Gastrocnemius medialis (tissue), 4 donors: ENCODE data around the gene AKAP6. TPM values are rescaled to one million over a fixed set of nuclear protein-coding genes. Genes with fewer than 3 reads are reported as not detected.

ENCODE experiments used
- ATAC-seq, 2 donors: fragments of 150-250 bp; one replicate each; pipeline ENCODE4 v1.9.1; 2016
- DNase-seq, 2 donors: peaks; one replicate each; pipeline ENCODE4 v3.0.0-alpha.2; 2019
- H3K27ac ChIP-seq, 4 donors: fragments of 200-600 bp; sonication (generic); 1 replicate in 1 of 4; 2 replicates in 3 of 4; pipeline ENCODE4 v1.5.1; 2016 to 2018; ENCODE audit warnings: mild to moderate bottlenecking in 2 of 4, moderate library complexity in 1 of 4
- H3K27me3 ChIP-seq, 3 donors: fragments of 200-600 bp; sonication (generic) in 2 of 3; 1 replicate in 1 of 3; 2 replicates in 2 of 3; pipeline versions ENCODE4 v1.5.1 to v1.6.0; 2016 to 2019; ENCODE audit warnings: mild to moderate bottlenecking in 1 of 3, moderate library complexity in 1 of 3
- H3K36me3 ChIP-seq, 2 donors: fragments of 200-600 bp; sonication (generic) in 1 of 2; one replicate each; pipeline ENCODE4 v1.5.1; 2017 to 2018
- H3K4me1 ChIP-seq, 2 donors: fragments of 200-600 bp; sonication (generic) in 1 of 2; one replicate each; pipeline ENCODE4 v1.5.1; 2016 to 2017; ENCODE audit warnings: mild to moderate bottlenecking in 2 of 2
- H3K4me3 ChIP-seq, 4 donors: fragments of 200-600 bp; sonication (generic) in 3 of 4; 1 replicate in 1 of 4; 2 replicates in 3 of 4; pipeline ENCODE4 v1.5.1; 2016 to 2019; ENCODE audit warnings: mild to moderate bottlenecking in 2 of 4
- H3K9me3 ChIP-seq, 3 donors: fragments of 200-600 bp; sonication (generic) in 2 of 3; 1 replicate in 1 of 3; 2 replicates in 2 of 3; pipeline ENCODE4 v1.5.1; 2016 to 2019
- POLR2A ChIP-seq, 2 donors: fragments of 450-650 bp; IDR thresholded peaks; one replicate each; pipeline ENCODE4 v1.6.1; 2017; ENCODE audit warnings: antibody characterized with exemption in 2 of 2, mild to moderate bottlenecking in 2 of 2, moderate library complexity in 2 of 2
- in situ Hi-C, 4 donors: fragments of 200-750 bp; cut with MboI; loops; one replicate each; pipeline versions ENCODE4 v1.15.0 to v1.8.0; 2017; ENCODE audit warnings: low sequenced_read_pairs in 4 of 4
- intact Hi-C: fragments of 100-400 bp; cut with DNase I; formaldehyde crosslinking; loops from one replicate; pipeline ENCODE4 v1.15.1; 2023; ENCODE audit warnings: low total_unique reads
- total RNA-seq, 4 donors: library from RNA; depleted of rRNA; stranded (reverse); fragments of >200 nt; gene quantifications; one replicate each; pipeline versions ENCODE4 v1.1.0 to v1.2.3, GENCODE V29; 2016
- TF ChIP-seq, protein P1 (sequence below), 5 experiments: fragments of 450-650 bp in 3 of 5; fragments of 200-600 bp in 2 of 5; sonication (generic) in 2 of 5; IDR thresholded peaks in 4 of 5; conservative IDR thresholded peaks in 1 of 5; 1 replicate in 4 of 5; 2 replicates in 1 of 5; pipeline ENCODE4 v1.5.1; 2016 to 2019; ENCODE audit warnings: antibody characterized with exemption in 5 of 5, mild to moderate bottlenecking in 3 of 5, moderate library complexity in 3 of 5

AKAP6 gene
- total RNA-seq, 4 donors from 2014 or later, result 23.2 to 59.2 (median 32.1) TPM

DNA sequence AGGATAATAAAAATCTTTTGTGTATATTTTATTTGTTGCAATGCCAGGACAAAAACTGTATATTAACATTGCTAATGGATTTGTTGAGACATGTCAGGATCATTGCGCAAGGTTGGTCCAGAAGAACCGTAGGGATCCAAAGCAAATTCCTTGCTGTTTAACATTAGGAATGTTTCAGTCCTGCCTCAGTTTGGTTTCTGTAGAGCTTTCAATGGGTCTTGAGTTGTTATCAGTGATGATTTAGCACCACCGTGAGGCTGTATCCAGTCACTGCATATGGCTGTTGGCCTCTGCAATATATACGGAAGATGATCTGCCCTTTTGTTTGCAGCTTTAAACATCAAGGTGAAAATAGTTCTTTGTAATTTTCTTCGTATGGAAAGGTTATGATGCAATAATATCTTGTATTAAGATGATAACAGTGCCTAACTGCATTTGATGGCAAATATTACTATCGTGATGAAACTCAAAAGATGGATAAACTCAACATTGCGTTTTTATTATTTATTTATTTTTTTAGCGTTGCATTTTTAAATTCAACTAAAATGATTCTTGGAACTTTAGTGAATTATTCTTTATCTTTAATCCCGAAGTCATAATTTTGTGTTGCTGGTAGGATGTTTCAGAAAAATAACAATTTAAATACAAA, 231.2 kb downstream of the AKAP6 start:
- TF ChIP-seq, protein P1, sequence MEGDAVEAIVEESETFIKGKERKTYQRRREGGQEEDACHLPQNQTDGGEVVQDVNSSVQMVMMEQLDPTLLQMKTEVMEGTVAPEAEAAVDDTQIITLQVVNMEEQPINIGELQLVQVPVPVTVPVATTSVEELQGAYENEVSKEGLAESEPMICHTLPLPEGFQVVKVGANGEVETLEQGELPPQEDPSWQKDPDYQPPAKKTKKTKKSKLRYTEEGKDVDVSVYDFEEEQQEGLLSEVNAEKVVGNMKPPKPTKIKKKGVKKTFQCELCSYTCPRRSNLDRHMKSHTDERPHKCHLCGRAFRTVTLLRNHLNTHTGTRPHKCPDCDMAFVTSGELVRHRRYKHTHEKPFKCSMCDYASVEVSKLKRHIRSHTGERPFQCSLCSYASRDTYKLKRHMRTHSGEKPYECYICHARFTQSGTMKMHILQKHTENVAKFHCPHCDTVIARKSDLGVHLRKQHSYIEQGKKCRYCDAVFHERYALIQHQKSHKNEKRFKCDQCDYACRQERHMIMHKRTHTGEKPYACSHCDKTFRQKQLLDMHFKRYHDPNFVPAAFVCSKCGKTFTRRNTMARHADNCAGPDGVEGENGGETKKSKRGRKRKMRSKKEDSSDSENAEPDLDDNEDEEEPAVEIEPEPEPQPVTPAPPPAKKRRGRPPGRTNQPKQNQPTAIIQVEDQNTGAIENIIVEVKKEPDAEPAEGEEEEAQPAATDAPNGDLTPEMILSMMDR (IDR thresholded peaks at IDR 0.05 in 4 of 5, conservative IDR thresholded peaks at IDR 0.05 in 1 of 5), result peak; percentile 62 to 92 (median 87)
- no peak for TF ChIP-seq POLR2A (IDR thresholded peaks at IDR 0.05)
- no peaks in the 10 kb centered on the region for H3K9me3 ChIP-seq
- in situ Hi-C loops (loop anchor here in 2 of 4 donors (25.0 kb wide), 3 partner anchors 298 to 498 kb away; partner anchors contain the start of gene ARHGAP5 (in 1 of the 2)), intact Hi-C loops (loop anchor here (1.0 to 2.0 kb wide), 2 partner anchors 89 to 488 kb away; no protein-coding TSS in a partner anchor)
- ATAC-seq (peak; percentile 80 to 94), DNase-seq (peak; percentile 45 to 51)
- H3K4me3 ChIP-seq, result no peak overlapping the region
- no peaks in the 10 kb centered on the region for H3K36me3 ChIP-seq
- H3K27me3 ChIP-seq, result no peaks in the 10 kb centered on the region
- H3K4me1 ChIP-seq, result peaks cover 34 to 48% of the 10 kb centered on the region in 2 donors
- peak overlapping the region in 2 of 4 donors; percentile 8 to 14 for H3K27ac ChIP-seq

DNA sequence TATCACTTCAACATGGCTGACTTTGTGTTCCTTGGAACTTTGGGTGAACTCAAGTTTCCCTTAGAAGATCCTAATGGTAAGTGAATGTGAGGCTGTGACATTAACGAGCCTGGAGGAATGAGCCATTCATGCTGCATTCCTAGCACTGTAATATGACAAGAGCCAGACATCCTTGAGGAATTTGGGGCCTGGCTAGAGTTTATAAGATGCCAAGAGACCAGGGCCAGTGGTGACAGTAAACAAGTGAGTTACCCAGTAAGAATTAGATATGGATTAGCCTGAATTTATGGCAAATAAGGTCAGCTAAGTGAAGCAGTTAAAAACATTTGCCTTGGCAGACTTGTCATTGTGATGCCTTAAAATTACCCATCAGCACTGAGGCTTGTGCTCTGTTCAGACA, 232.4 kb downstream of the AKAP6 start:
- TF ChIP-seq POLR2A (IDR thresholded peaks at IDR 0.05), result no peak
- TF ChIP-seq, protein P1 (IDR thresholded peaks at IDR 0.05 in 4 of 5, conservative IDR thresholded peaks at IDR 0.05 in 1 of 5), result no peak
- H3K4me1 ChIP-seq, result peaks cover 37 to 55% of the 10 kb centered on the region in 2 donors
- no peaks in the 10 kb centered on the region for H3K36me3 ChIP-seq
- peak overlapping the region in 1 of 4 donors; percentile 6 for H3K27ac ChIP-seq
- DNase-seq (no peak), ATAC-seq (no peak)
- H3K9me3 ChIP-seq, result no peaks in the 10 kb centered on the region
- H3K27me3 ChIP-seq, result no peaks in the 10 kb centered on the region
- intact Hi-C loops, result loop anchor here (2.0 kb wide), 1 partner anchor 489 kb away; no protein-coding TSS in a partner anchor
- H3K4me3 ChIP-seq, result no peak overlapping the region
- in situ Hi-C loops, result loop anchor here in 2 of 4 donors (25.0 kb wide), 3 partner anchors 299 to 499 kb away; partner anchors contain the start of gene ARHGAP5 (in 1 of the 2)

DNA sequence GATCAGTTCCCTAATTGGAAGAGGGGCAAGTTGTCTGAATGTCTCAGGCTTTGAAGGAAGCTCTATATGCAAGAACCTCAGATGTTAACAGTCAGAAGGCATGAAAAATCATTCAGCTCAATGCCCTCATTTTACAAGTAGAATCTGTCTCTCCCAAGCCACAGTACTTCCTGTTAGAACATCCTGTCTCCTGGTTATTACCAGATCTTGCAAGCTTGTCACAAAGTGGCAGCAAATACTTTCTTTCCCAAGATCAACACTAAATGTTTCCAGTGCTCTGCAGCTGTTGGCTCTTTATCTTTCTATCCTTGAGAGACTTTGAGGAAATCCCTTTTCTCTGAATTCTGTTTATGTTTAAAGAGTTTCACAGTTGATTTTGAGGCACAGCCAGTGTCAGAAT, 235.5 kb downstream of the AKAP6 start:
- H3K27me3 ChIP-seq, result no peaks in the 10 kb centered on the region
- no peaks in the 10 kb centered on the region for H3K36me3 ChIP-seq
- no peaks in the 10 kb centered on the region for H3K9me3 ChIP-seq
- intact Hi-C loops, result no loop called here
- peak overlapping the region; percentile 22 to 74 (median 42) for H3K27ac ChIP-seq
- ATAC-seq, result peak; percentile 59 to 85
- no peak overlapping the region for H3K4me3 ChIP-seq
- peaks cover 25 to 36% of the 10 kb centered on the region in 2 donors for H3K4me1 ChIP-seq
- TF ChIP-seq, protein P1 (IDR thresholded peaks at IDR 0.05 in 4 of 5, conservative IDR thresholded peaks at IDR 0.05 in 1 of 5), result no peak
- no peak for TF ChIP-seq POLR2A (IDR thresholded peaks at IDR 0.05)
- in situ Hi-C loops, result loop anchor here in 2 of 4 donors (25.0 kb wide), 3 partner anchors 302 to 502 kb away; partner anchors contain the start of gene ARHGAP5 (in 1 of the 2)
- no peak for DNase-seq

DNA sequence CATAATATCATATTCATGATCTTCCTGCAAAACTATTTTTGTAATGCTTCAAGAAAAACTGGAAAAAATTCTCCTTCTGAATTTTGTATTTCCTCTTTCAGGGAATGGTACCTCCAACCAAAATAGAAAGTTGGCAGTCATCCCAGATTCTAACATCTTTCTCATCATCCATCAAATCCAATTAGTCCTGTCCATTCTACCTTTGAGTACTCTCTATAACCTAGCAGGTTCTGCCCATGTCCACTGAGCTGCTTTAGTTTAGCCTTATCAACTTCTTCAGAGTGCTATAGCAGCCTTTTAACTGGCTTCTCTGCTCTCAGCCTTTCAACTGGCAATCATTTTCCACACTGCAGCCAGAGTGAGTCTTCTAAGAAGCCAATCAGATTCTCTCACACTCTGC, 236.2 kb downstream of the AKAP6 start:
- ATAC-seq, result no peak
- peaks cover 19 to 29% of the 10 kb centered on the region in 2 donors for H3K4me1 ChIP-seq

More for the DNA sequence above, 236.2 kb downstream of the AKAP6 start:
- H3K27me3 ChIP-seq, result no peaks in the 10 kb centered on the region
- TF ChIP-seq, protein P1 (IDR thresholded peaks at IDR 0.05 in 4 of 5, conservative IDR thresholded peaks at IDR 0.05 in 1 of 5), result no peak
- no peak for TF ChIP-seq POLR2A (IDR thresholded peaks at IDR 0.05)
- no peaks in the 10 kb centered on the region for H3K9me3 ChIP-seq
- intact Hi-C loops (no loop called here), in situ Hi-C loops (loop anchor here in 2 of 4 donors (25.0 kb wide), 3 partner anchors 303 to 503 kb away; partner anchors contain the start of gene ARHGAP5 (in 1 of the 2))
- peak overlapping the region in 3 of 4 donors; percentile 28 to 74 (median 56) for H3K27ac ChIP-seq
- DNase-seq, result no peak
- no peak overlapping the region for H3K4me3 ChIP-seq
- H3K36me3 ChIP-seq, result no peaks in the 10 kb centered on the region
